ENCODE data around the gene TRAPPC11. TPM values are rescaled to one million over a fixed set of nuclear protein-coding genes. Genes with fewer than 3 reads are reported as not detected.

Gene TRAPPC11
- total and polyA plus RNA-seq, 9 of the 15 experiments (the other 6 are each of a cell fraction or from before 2014, with no cell fraction given) = 11.6 to 49.0 (median 28.7) TPM

GRCh38 chr4:183659029-183659871 is at the start of gene TRAPPC11, which contains the start of gene RWDD4 (continued):
- peak; percentile 98 for TF ChIP-seq REST (IDR thresholded peaks at IDR 0.05; ENCODE audit: borderline replicate concordance)
- TF ChIP-seq REST (CRISPR knock-in tag; IDR thresholded peaks at IDR 0.05; ENCODE audit: low read depth) = 0 out of 2 replicates have a peak, but pooled peaks have one; percentile 34
- TF ChIP-seq BDP1 (IDR thresholded peaks at IDR 0.05; ENCODE audit: insufficient read depth, insufficient read length) = no peak
- peak; percentile 52; the same call in 1 of the 2 replicates for TF ChIP-seq CEBPG (CRISPR knock-in tag; IDR thresholded peaks at IDR 0.05)
- peak; percentile 29 to 91; a peak in 3 of 4 replicates for TF ChIP-seq CEBPG (tag; conservative IDR thresholded peaks at IDR 0.05 in 1 of 2, IDR thresholded peaks at IDR 0.05 in 1 of 2)
- TF ChIP-seq FOXK2 (conservative IDR thresholded peaks at IDR 0.05 in 1 of 2, IDR thresholded peaks at IDR 0.05 in 1 of 2; ENCODE audit: low read depth in 2 of 2) = peak in 1 of 2 experiments; percentile 22; a peak in 1 of 4 replicates
- TF ChIP-seq ZNF143 (CRISPR knock-in tag; IDR thresholded peaks at IDR 0.05) = no peak
- no peak for TF ChIP-seq RREB1 (CRISPR knock-in tag; IDR thresholded peaks at IDR 0.05)
- no peak for TF ChIP-seq HDAC3 (IDR thresholded peaks at IDR 0.05; ENCODE audit: borderline replicate concordance, partially characterized antibody)
